ENCODE measurements around the gene LAMA4.

DNA sequence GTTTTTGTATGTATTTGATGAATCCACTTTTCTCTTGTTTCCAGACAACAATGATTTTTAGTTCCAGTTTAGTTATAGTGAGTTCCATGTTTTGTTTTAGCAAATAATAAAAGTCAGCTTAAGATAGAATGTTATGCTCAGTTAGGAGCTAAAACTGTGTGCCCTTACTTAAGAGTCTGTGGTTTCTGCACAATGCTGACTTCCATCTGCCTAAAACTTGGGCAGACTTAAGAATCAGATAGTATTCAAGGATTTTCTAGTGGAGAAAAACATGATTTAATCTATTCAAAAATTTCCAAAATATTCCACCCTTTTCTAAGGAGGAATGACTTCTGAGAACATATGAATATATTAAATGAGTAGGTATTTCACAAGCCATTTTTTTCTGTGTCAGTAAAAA, 32.8 kb downstream of the LAMA4 start:
- no peak for TF ChIP-seq CTCF (IDR thresholded peaks at IDR 0.05)
- no peak for TF ChIP-seq SIN3A (IDR thresholded peaks at IDR 0.05; ENCODE audit: borderline replicate concordance, insufficient read depth, low read depth, low read length)
- TF ChIP-seq TCF7L2 (IDR thresholded peaks at IDR 0.05; ENCODE audit: low read depth, low read length), result no peak
- TF ChIP-seq, protein P1, sequence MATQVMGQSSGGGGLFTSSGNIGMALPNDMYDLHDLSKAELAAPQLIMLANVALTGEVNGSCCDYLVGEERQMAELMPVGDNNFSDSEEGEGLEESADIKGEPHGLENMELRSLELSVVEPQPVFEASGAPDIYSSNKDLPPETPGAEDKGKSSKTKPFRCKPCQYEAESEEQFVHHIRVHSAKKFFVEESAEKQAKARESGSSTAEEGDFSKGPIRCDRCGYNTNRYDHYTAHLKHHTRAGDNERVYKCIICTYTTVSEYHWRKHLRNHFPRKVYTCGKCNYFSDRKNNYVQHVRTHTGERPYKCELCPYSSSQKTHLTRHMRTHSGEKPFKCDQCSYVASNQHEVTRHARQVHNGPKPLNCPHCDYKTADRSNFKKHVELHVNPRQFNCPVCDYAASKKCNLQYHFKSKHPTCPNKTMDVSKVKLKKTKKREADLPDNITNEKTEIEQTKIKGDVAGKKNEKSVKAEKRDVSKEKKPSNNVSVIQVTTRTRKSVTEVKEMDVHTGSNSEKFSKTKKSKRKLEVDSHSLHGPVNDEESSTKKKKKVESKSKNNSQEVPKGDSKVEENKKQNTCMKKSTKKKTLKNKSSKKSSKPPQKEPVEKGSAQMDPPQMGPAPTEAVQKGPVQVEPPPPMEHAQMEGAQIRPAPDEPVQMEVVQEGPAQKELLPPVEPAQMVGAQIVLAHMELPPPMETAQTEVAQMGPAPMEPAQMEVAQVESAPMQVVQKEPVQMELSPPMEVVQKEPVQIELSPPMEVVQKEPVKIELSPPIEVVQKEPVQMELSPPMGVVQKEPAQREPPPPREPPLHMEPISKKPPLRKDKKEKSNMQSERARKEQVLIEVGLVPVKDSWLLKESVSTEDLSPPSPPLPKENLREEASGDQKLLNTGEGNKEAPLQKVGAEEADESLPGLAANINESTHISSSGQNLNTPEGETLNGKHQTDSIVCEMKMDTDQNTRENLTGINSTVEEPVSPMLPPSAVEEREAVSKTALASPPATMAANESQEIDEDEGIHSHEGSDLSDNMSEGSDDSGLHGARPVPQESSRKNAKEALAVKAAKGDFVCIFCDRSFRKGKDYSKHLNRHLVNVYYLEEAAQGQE (IDR thresholded peaks at IDR 0.05; ENCODE audit: insufficient read depth in 1 of 2, low read depth in 2 of 2, low read length in 1 of 2), result no peak

Data from Panc1 (cell line).